ENCODE results near the gene SYNRG.
"Not testable (repeated sequence)": the region's sequence is repeated elsewhere in the genome, so short reads cannot be mapped to it uniquely, and the experiment has no call there.

SYNRG gene

GRCh38 chr17:37546302-37546701 lies 62.9 kb downstream of the SYNRG start:
- in situ Hi-C loops (cut with MboI; ENCODE audit: low sequenced_read_pairs), result no loop called here

DNA sequence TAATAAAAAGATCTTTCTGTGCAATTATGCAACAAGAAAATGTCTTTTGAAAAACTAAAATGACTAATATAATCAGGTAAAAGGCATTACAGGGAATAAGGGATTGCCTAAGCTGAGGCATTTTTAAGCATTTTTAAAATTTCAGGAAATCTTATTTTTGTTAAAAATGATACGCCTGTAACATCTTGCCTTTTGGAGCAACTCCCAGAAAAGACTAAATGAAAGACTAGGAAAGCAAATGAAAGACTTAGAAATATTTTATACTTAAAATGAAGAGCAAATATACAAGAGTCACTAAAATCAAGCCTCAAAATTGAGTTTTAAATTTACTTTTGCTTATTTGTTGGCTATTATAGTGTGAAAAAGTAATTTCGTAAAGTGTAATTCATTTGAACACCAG lies 63.7 kb downstream of the SYNRG start:
- in situ Hi-C loops (cut with MboI; ENCODE audit: low sequenced_read_pairs), result no loop called here

DNA sequence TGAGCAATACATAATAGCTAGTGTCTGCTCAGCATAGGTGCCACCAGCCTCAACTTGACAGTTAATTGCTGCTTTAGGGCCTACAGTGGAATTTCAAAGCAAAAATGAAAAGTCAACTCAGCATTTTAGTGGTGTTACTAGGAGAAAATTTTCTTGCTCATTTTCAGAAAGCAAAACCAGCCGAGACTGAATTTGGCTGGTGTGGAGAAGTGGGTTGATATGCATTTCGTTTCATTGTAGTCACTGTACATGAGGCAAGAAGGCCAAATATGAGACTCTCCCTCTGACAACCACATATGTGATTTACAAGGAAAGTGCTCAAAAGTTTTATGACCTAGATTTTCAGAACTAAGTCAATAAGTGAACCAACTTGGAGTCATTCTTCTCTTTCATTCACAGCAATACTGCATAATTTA lies 65.6 kb downstream of the SYNRG start:
- in situ Hi-C loops (cut with MboI; ENCODE audit: low sequenced_read_pairs), result no loop called here

DNA sequence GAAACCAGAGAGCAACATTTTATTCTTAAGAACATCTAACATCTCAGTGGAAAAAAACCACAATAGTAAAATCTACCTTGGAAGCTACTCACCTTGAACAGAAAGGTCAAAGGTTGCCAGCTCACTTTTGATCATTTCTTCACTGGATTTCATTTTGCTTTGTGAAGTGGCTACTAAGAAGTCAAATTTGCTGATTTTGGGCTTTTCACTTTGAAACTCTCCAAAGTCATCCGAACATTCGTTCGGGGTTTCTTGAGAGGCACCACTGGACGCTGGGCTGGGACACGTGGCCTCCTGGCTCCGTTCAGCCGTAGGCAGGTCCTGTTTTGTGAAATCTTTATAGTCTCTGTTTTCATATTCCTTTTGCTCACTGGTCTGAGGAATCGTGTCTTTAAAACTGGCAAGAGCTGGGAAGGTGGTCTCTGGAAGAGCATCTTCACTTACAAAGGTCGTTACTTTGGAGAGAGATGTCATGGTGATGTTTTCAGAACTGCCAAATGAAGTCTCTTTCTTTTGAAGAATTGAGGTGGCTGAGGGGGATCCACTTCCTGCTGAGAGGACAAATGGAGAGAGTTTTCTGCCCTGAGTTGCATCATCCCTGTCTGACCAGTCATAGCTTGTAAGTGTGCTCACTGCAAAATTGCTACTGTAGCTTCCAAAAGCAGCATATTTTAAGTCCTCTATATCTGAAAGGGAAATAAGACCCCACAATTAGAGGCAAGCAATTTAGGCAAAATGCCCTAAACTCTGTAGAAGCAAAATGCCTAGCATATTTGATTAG lies 67.1 kb downstream of the SYNRG start:
- in situ Hi-C loops (cut with MboI; ENCODE audit: low sequenced_read_pairs), result no loop called here

DNA sequence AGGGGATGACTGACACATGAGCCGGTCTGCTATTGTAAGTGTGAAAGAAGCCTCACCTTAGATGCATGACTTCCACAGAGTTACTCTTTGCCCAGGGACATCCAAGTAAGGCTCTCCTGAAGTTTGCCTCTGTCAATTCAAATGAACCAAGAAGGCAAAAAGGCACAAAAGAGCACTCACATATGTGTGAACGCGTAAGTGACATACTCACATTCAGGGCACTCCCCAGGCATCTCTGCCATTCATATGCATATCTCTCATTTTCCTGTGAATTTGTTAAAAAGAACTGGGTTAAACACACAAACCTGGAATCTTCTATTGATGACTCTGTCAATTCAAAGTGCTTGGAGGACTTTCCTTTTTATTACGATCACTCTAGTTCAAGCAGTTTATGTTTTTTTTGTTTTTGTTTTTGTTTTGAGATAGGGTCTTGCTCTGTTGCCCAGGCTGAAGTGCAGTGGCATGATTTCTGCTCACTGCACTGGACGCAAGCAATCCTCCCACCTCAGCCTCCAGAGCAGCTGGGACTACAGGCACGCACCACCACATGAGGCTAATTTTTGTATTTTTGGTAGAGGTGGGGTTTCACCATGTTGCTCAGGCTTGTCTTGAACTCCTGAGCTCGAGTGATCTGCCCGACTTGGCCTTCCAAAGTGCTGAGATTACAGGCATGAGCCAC lies 70.1 kb downstream of the SYNRG start:
- in situ Hi-C loops (cut with MboI; ENCODE audit: low sequenced_read_pairs), result no loop called here

DNA sequence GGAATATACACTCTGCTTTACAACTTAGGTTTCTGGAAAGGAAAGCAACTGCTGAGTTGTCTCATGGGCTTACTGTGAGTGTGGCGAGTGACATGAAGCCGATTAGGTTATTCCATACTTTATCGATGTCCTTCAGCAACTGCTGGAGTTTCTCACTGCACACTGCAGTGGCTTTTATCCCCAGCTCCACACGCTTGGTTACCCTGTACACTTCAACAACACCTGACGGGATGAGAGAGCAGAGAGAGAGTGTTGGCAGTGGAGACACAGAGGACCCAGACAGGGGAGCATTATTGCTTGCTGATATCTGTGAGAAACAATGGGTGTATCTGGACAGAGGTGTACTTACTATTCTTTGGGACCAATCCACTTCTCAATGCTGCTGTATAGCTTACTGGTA lies 73.3 kb downstream of the SYNRG start:
- in situ Hi-C loops (cut with MboI; ENCODE audit: low sequenced_read_pairs), result no loop called here

DNA sequence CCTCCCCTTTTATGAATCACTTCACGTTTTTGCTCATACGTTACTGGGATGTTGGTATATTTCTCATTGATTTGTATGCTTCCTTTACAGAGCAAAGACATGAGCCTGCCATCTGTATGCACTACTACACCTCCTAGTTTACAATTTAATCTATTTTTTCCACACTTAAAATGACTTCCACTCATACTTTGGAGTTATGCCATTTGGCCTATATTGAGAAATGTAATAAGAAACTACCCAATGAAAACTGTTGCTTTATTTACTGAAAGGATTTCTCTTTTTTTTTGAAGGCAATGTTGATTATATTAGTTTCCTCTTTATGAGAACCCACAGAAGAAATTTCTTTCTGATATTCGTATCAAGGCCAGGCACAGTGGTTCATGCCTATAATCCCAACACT lies 76.5 kb downstream of the SYNRG start:
- in situ Hi-C loops (cut with MboI; ENCODE audit: low sequenced_read_pairs), result no loop called here

DNA sequence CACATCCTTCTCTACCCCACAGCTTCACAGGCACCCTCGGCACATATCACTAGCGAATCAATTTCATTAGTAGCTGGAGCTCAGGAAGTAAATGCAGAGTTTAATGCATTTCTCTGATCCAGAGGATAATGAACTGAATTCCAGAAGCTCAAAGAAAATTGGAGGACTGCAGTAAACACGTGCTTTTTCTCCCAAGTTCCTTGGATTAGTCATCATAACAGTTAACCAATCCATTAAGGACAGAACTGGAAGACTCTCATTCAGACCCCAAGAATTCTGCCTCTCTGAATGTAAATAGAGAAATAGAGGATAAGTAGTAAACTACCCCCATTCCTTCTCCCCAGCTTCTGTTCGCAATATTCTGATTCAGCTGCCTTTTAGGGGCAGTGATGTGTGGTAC lies 78.8 kb downstream of the SYNRG start:
- in situ Hi-C loops (cut with MboI; ENCODE audit: low sequenced_read_pairs), result no loop called here

DNA sequence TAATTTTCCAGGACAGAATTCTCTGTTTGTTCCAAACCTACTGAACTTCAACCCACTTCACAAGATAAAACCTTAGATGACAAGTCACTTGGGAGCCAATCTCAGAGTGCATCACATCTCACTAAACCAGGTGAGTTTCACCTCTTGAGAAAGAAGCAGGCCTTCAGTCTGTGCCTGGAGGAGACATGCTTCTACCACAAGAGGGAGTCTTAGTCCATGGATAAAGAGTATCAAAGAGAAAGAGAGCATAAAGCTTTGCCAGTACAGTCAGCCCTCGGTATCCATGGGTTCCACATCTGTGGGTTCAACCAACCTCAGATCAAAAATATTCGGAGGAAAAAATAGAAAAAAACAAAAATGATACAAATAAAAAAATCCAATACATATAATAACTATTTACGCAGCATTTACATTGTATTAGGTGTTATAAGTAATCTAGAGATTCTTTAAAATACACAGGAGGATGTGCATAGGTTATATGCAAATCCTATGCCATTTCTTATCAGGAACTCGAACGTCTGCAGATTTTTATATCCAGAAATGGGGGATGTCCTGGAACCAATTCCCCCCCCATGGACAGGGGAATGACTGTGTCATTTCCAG lies 81.9 kb downstream of the SYNRG start:
- in situ Hi-C loops (cut with MboI; ENCODE audit: low sequenced_read_pairs), result no loop called here

GRCh38 chr17:37523715-37524219 lies 85.5 kb downstream of the SYNRG start:
- in situ Hi-C loops (cut with MboI; ENCODE audit: low sequenced_read_pairs), result no loop called here

GRCh38 chr17:37521821-37522220 lies 87.4 kb downstream of the SYNRG start:
- in situ Hi-C loops (cut with MboI; ENCODE audit: low sequenced_read_pairs), result no loop called here

- in situ Hi-C loops (cut with MboI; ENCODE audit: low sequenced_read_pairs), result no loop called here
These were observed 89.0 kb downstream of the SYNRG start for GRCh38 chr17:37520174-37520573.

DNA sequence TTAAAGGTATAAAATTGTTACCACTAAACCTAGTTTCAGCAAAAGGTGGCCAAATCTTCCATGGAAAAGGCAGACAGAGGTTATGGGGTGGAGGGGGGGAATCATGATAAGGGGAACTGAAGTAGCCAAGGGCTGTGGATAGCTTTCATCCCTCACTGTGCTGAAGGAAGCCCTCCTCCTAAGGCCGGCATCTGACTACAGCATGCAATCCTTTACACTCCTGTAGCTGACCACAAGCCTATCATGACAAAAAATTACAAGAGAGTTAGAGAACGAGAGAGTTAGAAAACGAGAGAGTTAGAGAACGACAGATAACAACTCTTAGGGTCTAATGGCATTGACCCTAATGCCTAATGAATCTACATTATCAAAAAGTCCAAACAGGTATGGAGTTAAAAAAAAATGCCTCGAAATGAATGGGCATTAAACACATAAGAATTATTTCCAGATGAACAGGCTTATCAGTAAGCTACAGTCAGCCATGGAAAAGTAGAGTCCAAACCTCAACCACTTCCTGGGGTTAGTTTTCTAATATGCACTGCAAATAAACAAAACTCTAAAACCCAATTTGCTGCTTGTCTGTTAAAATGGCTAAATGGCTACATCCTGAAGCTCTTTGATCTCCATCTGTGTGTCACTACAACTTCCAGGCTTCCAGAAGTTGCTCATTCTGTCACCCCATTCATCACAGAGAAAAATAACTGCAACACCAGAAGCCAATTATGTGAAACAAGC lies 89.8 kb downstream of the SYNRG start:
- in situ Hi-C loops (cut with MboI; ENCODE audit: low sequenced_read_pairs), result no loop called here

DNA sequence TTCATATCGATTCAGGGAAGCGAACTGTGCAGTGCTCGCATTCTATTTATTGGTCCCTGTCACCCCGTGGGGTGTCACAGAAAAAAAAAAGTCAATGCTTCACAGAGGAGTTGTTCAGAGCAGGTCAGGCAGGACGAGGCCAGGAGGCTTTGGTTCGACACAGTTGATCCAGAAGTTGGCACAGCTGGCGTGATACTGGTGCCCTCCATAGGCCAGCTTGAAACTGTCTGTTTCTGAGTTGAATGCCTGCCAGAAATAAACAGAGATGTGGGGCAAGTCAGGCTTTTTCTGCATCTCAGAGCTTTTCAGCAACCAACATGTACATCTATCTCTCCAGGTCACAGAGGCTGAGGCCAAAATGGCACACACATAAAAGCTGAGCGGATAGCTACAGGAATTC lies 90.4 kb downstream of the SYNRG start:
- in situ Hi-C loops (cut with MboI; ENCODE audit: low sequenced_read_pairs), result no loop called here

DNA sequence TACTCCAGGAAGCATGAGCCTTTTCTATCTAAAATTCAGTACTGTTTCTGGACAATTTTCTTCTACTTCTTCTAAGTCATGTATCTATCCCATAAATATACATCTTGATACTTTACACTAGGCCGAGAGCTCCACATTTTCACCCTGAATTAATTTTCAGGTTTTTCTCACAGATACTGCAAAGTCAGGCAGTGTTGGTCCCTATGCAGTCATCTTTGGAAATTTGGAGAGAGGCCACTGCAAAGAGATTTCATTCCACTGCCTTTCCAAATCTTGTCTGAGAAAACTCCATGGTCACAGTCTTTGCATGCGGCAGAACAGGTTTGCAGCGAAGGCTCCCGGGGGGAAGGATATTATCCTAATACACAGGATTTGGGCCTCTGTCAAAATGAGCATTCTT lies 91.3 kb downstream of the SYNRG start:
- in situ Hi-C loops (cut with MboI; ENCODE audit: low sequenced_read_pairs), result no loop called here

DNA sequence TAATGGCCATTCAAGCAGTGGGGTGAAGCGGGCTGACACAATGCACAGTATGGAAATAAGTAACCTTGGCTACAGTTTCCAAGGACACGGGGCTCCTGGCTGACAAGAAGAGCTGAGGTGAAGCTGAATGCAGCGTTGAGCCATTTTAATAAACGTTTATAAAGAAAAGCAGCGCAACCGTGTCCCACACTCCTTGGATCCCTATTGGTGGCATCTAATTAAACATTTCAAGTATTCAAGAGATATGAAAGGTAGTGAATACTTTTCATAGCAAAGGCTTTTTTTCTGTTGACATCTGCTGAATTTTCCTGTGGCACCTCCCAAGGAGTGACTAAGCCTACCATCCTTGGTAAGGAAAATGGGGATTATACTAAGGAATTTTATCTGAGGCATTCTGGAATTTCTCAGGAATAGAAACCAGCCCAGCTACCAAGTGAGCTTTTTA lies 93.1 kb downstream of the SYNRG start:
- in situ Hi-C loops (cut with MboI; ENCODE audit: low sequenced_read_pairs), result no loop called here

- in situ Hi-C loops (cut with MboI; ENCODE audit: low sequenced_read_pairs), result no loop called here
These were observed 95.5 kb downstream of the SYNRG start for GRCh38 chr17:37513711-37514110.

DNA sequence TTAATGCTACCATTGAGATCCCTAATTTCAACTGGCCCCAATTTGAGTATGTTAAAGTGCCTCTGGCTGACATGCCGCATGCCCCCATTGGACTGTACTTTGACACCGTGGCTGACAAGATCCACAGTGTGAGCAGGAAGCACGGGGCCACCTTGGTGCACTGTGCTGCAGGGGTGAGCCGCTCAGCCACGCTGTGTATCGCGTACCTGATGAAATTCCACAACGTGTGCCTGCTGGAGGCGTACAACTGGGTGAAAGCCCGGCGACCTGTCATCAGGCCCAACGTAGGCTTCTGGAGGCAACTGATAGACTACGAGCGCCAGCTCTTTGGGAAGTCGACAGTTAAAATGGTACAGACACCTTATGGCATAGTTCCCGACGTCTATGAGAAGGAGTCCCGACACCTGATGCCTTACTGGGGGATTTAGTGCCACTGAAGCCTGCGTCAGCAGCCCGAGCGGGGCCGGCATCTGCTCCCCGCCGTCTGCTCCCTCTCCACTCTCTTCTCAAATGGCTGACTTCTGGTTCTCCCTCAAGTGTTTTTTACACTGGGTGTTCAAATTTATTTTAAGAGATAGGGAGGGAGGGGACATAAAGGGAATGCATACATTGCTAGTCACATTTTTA lies 96.7 kb downstream of the SYNRG start:
- in situ Hi-C loops (cut with MboI; ENCODE audit: low sequenced_read_pairs), result no loop called here

DNA sequence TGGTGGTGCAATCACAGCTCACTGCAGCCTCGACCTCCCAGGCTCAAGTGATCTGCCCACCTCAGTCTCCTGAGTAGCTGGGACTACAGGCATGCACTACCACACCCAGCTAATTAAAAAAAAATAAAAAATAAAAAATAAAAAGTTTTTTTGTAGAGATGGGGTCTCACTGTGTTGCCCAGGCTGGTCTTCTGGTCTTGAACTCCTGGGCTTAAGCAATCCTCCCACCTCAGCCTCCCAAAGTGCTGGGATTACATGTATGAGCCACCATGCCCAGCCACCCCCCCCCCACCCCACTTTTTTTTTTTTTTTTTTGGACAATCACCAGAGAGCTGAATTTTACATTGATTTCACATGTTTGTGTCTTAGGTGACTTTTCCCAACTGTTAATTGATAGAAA lies 97.6 kb downstream of the SYNRG start:
- in situ Hi-C loops (cut with MboI; ENCODE audit: low sequenced_read_pairs), result not testable (repeated sequence)

DNA sequence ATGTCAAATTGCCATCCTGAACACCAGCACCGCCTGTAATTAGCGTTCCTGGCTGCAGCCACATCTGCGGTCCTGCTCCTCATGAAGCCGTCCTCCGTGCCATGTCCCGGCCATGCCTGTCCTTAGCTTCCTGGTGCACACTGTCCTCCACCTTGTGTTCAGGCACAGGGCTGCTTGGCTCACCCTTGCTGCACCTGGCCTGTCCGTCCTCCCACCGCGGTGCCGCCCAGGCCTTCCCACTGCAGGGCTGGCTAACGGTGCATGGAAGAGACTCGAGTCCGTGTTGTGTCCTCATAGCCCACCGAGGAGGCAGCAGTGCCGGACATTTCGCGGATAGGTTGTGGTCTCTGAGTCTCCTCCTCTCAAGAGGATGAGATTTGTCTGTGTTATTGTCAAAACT lies 99.2 kb downstream of the SYNRG start:
- in situ Hi-C loops (cut with MboI; ENCODE audit: low sequenced_read_pairs), result no loop called here

DNA sequence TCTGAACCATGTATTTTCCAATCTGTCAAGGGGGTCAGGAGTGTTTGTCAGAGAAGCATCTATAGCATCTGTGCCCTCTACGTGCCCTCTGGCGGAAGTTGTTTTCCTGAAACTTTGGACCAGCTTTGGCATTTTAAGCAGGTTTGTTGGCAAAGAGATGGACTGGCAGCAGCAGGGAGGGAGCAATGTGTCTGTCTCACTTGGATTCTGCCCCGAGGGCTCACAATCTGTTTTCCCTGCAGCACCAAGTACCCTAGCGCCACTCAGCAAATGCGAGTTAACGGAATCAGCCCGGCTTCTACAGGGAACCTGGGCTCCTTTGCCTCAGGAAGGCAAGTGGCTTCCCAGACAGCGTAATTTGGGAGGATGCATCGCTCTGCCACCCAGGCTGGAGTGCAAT lies 102.1 kb downstream of the SYNRG start:
- in situ Hi-C loops (cut with MboI; ENCODE audit: low sequenced_read_pairs), result no loop called here
